ENCODE results near the gene ARID2.

DNA sequence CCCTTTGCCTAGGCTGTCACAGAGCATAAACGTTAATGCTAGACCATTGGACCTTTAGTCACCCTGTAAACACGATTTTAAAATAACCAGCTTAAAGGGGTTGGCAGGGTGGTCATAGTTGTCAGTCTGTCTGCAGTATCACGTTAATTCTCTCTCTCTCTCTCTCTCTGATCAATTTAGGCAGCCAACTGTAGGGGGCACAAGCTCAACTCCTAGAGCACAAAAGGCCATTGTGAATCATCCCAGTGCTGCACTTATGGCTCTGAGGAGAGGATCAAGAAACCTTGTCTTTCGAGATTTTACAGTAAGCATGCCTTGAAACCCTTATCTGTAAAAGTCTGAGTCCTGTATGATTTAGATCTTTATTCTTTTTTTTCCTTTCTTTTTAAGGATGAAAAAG lies 163.7 kb downstream of the ARID2 start:
- TF ChIP-seq, protein P1, sequence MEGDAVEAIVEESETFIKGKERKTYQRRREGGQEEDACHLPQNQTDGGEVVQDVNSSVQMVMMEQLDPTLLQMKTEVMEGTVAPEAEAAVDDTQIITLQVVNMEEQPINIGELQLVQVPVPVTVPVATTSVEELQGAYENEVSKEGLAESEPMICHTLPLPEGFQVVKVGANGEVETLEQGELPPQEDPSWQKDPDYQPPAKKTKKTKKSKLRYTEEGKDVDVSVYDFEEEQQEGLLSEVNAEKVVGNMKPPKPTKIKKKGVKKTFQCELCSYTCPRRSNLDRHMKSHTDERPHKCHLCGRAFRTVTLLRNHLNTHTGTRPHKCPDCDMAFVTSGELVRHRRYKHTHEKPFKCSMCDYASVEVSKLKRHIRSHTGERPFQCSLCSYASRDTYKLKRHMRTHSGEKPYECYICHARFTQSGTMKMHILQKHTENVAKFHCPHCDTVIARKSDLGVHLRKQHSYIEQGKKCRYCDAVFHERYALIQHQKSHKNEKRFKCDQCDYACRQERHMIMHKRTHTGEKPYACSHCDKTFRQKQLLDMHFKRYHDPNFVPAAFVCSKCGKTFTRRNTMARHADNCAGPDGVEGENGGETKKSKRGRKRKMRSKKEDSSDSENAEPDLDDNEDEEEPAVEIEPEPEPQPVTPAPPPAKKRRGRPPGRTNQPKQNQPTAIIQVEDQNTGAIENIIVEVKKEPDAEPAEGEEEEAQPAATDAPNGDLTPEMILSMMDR (IDR thresholded peaks at IDR 0.05; ENCODE audit: insufficient read depth, low read length, poor library complexity, severe bottlenecking): no peak
- TF ChIP-seq EZH2phosphoT487 (conservative IDR thresholded peaks at IDR 0.05; ENCODE audit: low read length): no peak

Measured in SU-DHL-6 (cell line).